Activated CD8-positive, alpha-beta memory T cell treated with anti-CD3 and anti-CD28 coated beads, Interleukin-2, amount 50 U/mL, for 1 hour (primary cell): ENCODE data around the gene TTC8.
"Not testable (repeated sequence)": the region's sequence is repeated elsewhere in the genome, so short reads cannot be mapped to it uniquely, and the experiment has no call there.

Experiments
- DNase-seq: peaks from one replicate; pipeline ENCODE4 v3.0.0-alpha.2; 2020; ENCODE audit errors: extremely low read depth

The TTC8 gene

GRCh38 chr14:88825078-88825458 is 617 bp downstream of the TTC8 start:
- no peak for DNase-seq

- no peak for DNase-seq
Observed at GRCh38 chr14:88825503-88825902, 1.1 kb downstream of the TTC8 start.

- no peak for DNase-seq
Observed at GRCh38 chr14:88829188-88829587, 4.7 kb downstream of the TTC8 start.

- no peak for DNase-seq
Observed at GRCh38 chr14:88829685-88830302, 5.3 kb downstream of the TTC8 start.

- DNase-seq: no peak
Observed at GRCh38 chr14:88831284-88831683, 6.8 kb downstream of the TTC8 start.

- no peak for DNase-seq
Observed at GRCh38 chr14:88834883-88835431, 10.5 kb downstream of the TTC8 start.

- DNase-seq: no peak
Observed at GRCh38 chr14:88835661-88836060, 11.2 kb downstream of the TTC8 start.

GRCh38 chr14:88837495-88837894 is 13.0 kb downstream of the TTC8 start:
- no peak for DNase-seq

- no peak for DNase-seq
Observed at GRCh38 chr14:88838015-88838414, 13.6 kb downstream of the TTC8 start.

GRCh38 chr14:88840926-88841325 is 16.5 kb downstream of the TTC8 start:
- no peak for DNase-seq

GRCh38 chr14:88841741-88842140 is 17.3 kb downstream of the TTC8 start:
- DNase-seq: no peak

- DNase-seq: no peak
Observed at GRCh38 chr14:88842414-88842813, 18.0 kb downstream of the TTC8 start.

GRCh38 chr14:88844980-88845491 is 20.6 kb downstream of the TTC8 start:
- DNase-seq: no peak

GRCh38 chr14:88848571-88848970 is 24.1 kb downstream of the TTC8 start:
- DNase-seq: no peak

GRCh38 chr14:88849716-88850115 is 25.3 kb downstream of the TTC8 start:
- no peak for DNase-seq

- DNase-seq: no peak
Observed at GRCh38 chr14:88851587-88851986, 27.1 kb downstream of the TTC8 start.

- DNase-seq: no peak
Observed at GRCh38 chr14:88852632-88853031, 28.2 kb downstream of the TTC8 start.

- DNase-seq: no peak
Observed at GRCh38 chr14:88853129-88853528, 28.7 kb downstream of the TTC8 start.

- no peak for DNase-seq
Observed at GRCh38 chr14:88856786-88857366, 32.4 kb downstream of the TTC8 start.

- not testable (repeated sequence) for DNase-seq
Observed at GRCh38 chr14:88857861-88858260, 33.4 kb downstream of the TTC8 start.

GRCh38 chr14:88859118-88859517 is 34.7 kb downstream of the TTC8 start:
- DNase-seq: not testable (repeated sequence)

GRCh38 chr14:88863167-88863566 is 38.7 kb downstream of the TTC8 start:
- DNase-seq: no peak

- DNase-seq: no peak
Observed at GRCh38 chr14:88864198-88864597, 39.7 kb downstream of the TTC8 start.
